GM23338 (cell line): ENCODE measurements around the gene KRT222. TPM values are rescaled to one million over a fixed set of nuclear protein-coding genes. Genes with fewer than 3 reads are reported as not detected.

Source experiments
- ATAC-seq: fragments of 200-7000 bp; cut with Tn5 transposase; 3 replicates; pipeline ENCODE4 v1.9.1; 2020
- DNase-seq: peaks from one replicate; pipeline ENCODE4 v3.0.0-alpha.2; 2015; ENCODE audit warnings: low spot score
- H2AFZ ChIP-seq: fragments of 200-600 bp; sonication (generic); 2 replicates; pipeline ENCODE4 v1.8.0; 2016; ENCODE audit warnings: antibody characterized with exemption, mild to moderate bottlenecking, moderate library complexity
- H3F3A ChIP-seq: fragments of 200-600 bp; sonication (generic); replicated peaks from 2 replicates; pipeline ENCODE4 v1.8.0; 2017; ENCODE audit warnings: antibody characterized with exemption, mixed run types, low read depth
- H3K27ac ChIP-seq: fragments of 200-600 bp; sonication (generic); 2 replicates; pipeline ENCODE4 v1.6.1; 2016; ENCODE audit warnings: low read depth
- H3K27me3 ChIP-seq: fragments of 200-600 bp; sonication (generic); 2 replicates; pipeline ENCODE4 v1.8.0; 2016; ENCODE audit warnings: mild to moderate bottlenecking, mixed run types, moderate library complexity; ENCODE audit not compliant: insufficient read depth
- H3K36me3 ChIP-seq: fragments of 200-600 bp; sonication (generic); 2 replicates; pipeline ENCODE4 v1.8.0; 2016; ENCODE audit warnings: mild to moderate bottlenecking; ENCODE audit not compliant: insufficient read depth
- H3K4me1 ChIP-seq: fragments of 200-600 bp; sonication (generic); 2 replicates; pipeline ENCODE4 v1.8.0; 2016; ENCODE audit warnings: mild to moderate bottlenecking, moderate library complexity; ENCODE audit not compliant: insufficient read depth
- H3K4me2 ChIP-seq: fragments of 200-600 bp; sonication (generic); 2 replicates; pipeline ENCODE4 v1.7.1; 2017; ENCODE audit warnings: mixed run types
- H3K4me3 ChIP-seq: fragments of 200-600 bp; sonication (generic); 2 replicates; pipeline ENCODE4 v1.6.1; 2016; ENCODE audit warnings: mixed run types
- H3K79me2 ChIP-seq: fragments of 200-600 bp; sonication (generic); replicated peaks from 2 replicates; pipeline ENCODE4 v1.8.0; 2017; ENCODE audit warnings: mild to moderate bottlenecking; ENCODE audit not compliant: insufficient read depth
- H3K9me2 ChIP-seq: fragments of 200-600 bp; sonication (generic); 2 replicates; pipeline ENCODE4 v1.8.0; 2017; ENCODE audit not compliant: insufficient read depth
- H4K20me1 ChIP-seq: fragments of 200-600 bp; sonication (generic); replicated peaks from 2 replicates; pipeline ENCODE4 v1.8.0; 2017; ENCODE audit warnings: mild to moderate bottlenecking; ENCODE audit not compliant: insufficient read depth
- H3K27ac Mint-ChIP-seq: 2 replicates; pipeline ENCODE4 v1.8.0; 2020; ENCODE audit warnings: inconsistent platforms, mild to moderate bottlenecking, moderate library complexity, mixed read lengths
- H3K27me3 Mint-ChIP-seq: 3 replicates; pipeline ENCODE4 v1.8.0; 2022; ENCODE audit warnings: low read depth, mild to moderate bottlenecking, moderate library complexity, mixed read lengths, inconsistent platforms; ENCODE audit not compliant: insufficient read depth, poor library complexity
- H3K36me3 Mint-ChIP-seq: 3 replicates; pipeline ENCODE4 v1.8.0; 2021; ENCODE audit warnings: low read depth, mild to moderate bottlenecking, inconsistent platforms, moderate library complexity, mixed read lengths
- H3K4me1 Mint-ChIP-seq: 3 replicates; pipeline ENCODE4 v1.8.0; 2020; ENCODE audit warnings: mild to moderate bottlenecking, inconsistent platforms, mixed read lengths
- H3K4me3 Mint-ChIP-seq: 3 replicates; pipeline ENCODE4 v1.8.0; 2021; ENCODE audit warnings: moderate library complexity, mild to moderate bottlenecking, inconsistent platforms, mixed read lengths
- H3K9me3 Mint-ChIP-seq: 3 replicates; pipeline ENCODE4 v1.8.0; 2020; ENCODE audit warnings: moderate library complexity, mild to moderate bottlenecking, inconsistent platforms, mixed read lengths
- CREB1 ChIP-seq: fragments of 250-450 bp; sonication (Bioruptor Pico); IDR thresholded peaks from 2 replicates; pipeline ENCODE4 v1.5.0; 2020; ENCODE audit warnings: low read depth, mild to moderate bottlenecking, moderate library complexity
- CTCF ChIP-seq, 2 experiments: fragments of 200-600 bp in 1 of 2; sonication (generic) in 1 of 2; conservative IDR thresholded peaks; 2 replicates each; pipeline versions ENCODE4 v1.5.1 to v1.6.1; 2016 to 2017; ENCODE audit warnings: antibody characterized with exemption in 2 of 2, low read depth in 2 of 2, mild to moderate bottlenecking in 2 of 2, moderate library complexity in 1 of 2
- ETS1 ChIP-seq: IDR thresholded peaks from 2 replicates; pipeline ENCODE4 v1.6.1; 2016; ENCODE audit warnings: antibody characterized with exemption
- EZH2 ChIP-seq: fragments of 200-600 bp; sonication (generic); IDR thresholded peaks from one replicate; pipeline ENCODE4 v1.8.0; 2017; ENCODE audit warnings: antibody characterized with exemption, mild to moderate bottlenecking, low read depth; ENCODE audit not compliant: unreplicated experiment
- EZH2phosphoT487 ChIP-seq: fragments of 200-600 bp; sonication (generic); IDR thresholded peaks from one replicate; pipeline ENCODE4 v1.8.1; 2018; ENCODE audit warnings: antibody characterized with exemption; ENCODE audit not compliant: unreplicated experiment
- NANOG ChIP-seq: IDR thresholded peaks from 2 replicates; pipeline ENCODE4 v1.6.1; 2016; ENCODE audit warnings: antibody characterized with exemption, borderline replicate concordance
- REST ChIP-seq: IDR thresholded peaks from one replicate; pipeline ENCODE4 v1.6.1; 2018; ENCODE audit warnings: antibody characterized with exemption; ENCODE audit not compliant: unreplicated experiment
- STAT1 ChIP-seq: IDR thresholded peaks from one replicate; pipeline ENCODE4 v1.6.1; 2016; ENCODE audit warnings: antibody characterized with exemption; ENCODE audit not compliant: unreplicated experiment
- ZNF331 ChIP-seq: fragments of 250-450 bp; sonication (Bioruptor Pico); IDR thresholded peaks from 2 replicates; pipeline ENCODE4 v1.5.0; 2020; ENCODE audit warnings: low read depth, mild to moderate bottlenecking, moderate library complexity
- polyA plus RNA-seq: library from polyadenylated mRNA; unstranded; fragments of >200 nt; fragmentation: Nextera tagmentation; extraction: Ambion mirVana; gene quantifications from 2 replicates; pipeline ENCODE4 v1.2.1, GENCODE V29; 2016
- total RNA-seq: library from RNA; depleted of rRNA; stranded (reverse); fragments of >200 nt; shearing (Covaris generic); gene quantifications from 2 replicates; pipeline ENCODE4 v1.2.3, GENCODE V29; 2014

KRT222 gene
- total and polyA plus RNA-seq, 2 experiments from 2014 or later: not detected

GRCh38 chr17:40680998-40681397 is 16.0 kb upstream of the KRT222 start (continued):
- TF ChIP-seq NANOG (no peak), ETS1 (no peak), ZNF331 (CRISPR knock-in tag) (no peak), EZH2 (no peak), EZH2phosphoT487 (no peak)

GRCh38 chr17:40679523-40679907 is 14.5 kb upstream of the KRT222 start:
- Histone ChIP-seq H3K27me3 (no peaks in the 10 kb centered on the region), H3K36me3 (no peaks in the 10 kb centered on the region), H3K4me2 (no peak overlapping the region), H3K27ac (no peak overlapping the region), H4K20me1 (no peaks in the 10 kb centered on the region), H3K9me2 (no peaks in the 10 kb centered on the region), H2AFZ (no peak overlapping the region), H3K79me2 (no peaks in the 10 kb centered on the region), H3F3A (no peaks in the 10 kb centered on the region), H3K4me1 (no peaks in the 10 kb centered on the region), H3K4me3 (no peak overlapping the region)
- no peaks in the 10 kb centered on the region for H3K36me3 Mint-ChIP-seq
- ATAC-seq (no peak), DNase-seq (no peak)
- H3K27ac Mint-ChIP-seq: no peak overlapping the region
- TF ChIP-seq EZH2phosphoT487 (no peak), NANOG (no peak), CTCF (conservative IDR thresholded peaks at IDR 0.05; ENCODE audit: low read depth in 2 of 2) (no peak), ZNF331 (CRISPR knock-in tag) (no peak), ETS1 (no peak), STAT1 (no peak)
- no peak overlapping the region for H3K4me3 Mint-ChIP-seq
- H3K27me3 Mint-ChIP-seq: peaks cover 2% of the 10 kb centered on the region
- H3K9me3 Mint-ChIP-seq: no peaks in the 10 kb centered on the region
- no peaks in the 10 kb centered on the region for H3K4me1 Mint-ChIP-seq

- Histone ChIP-seq H3K4me1 (no peaks in the 10 kb centered on the region), H3K4me3 (no peak overlapping the region), H3F3A (no peaks in the 10 kb centered on the region), H3K27ac (no peak overlapping the region), H3K4me2 (no peak overlapping the region), H3K27me3 (no peaks in the 10 kb centered on the region), H3K9me2 (no peaks in the 10 kb centered on the region), H3K79me2 (no peaks in the 10 kb centered on the region), H3K36me3 (no peaks in the 10 kb centered on the region), H2AFZ (no peak overlapping the region), H4K20me1 (no peaks in the 10 kb centered on the region)
- no peak overlapping the region for H3K4me3 Mint-ChIP-seq
- no peak overlapping the region; the same call in 1 of the 2 replicates for H3K27ac Mint-ChIP-seq
- ATAC-seq (no peak), DNase-seq (no peak)
- no peaks in the 10 kb centered on the region for H3K4me1 Mint-ChIP-seq
- no peaks in the 10 kb centered on the region for H3K36me3 Mint-ChIP-seq
- no peaks in the 10 kb centered on the region for H3K9me3 Mint-ChIP-seq
- peaks cover 2% of the 10 kb centered on the region for H3K27me3 Mint-ChIP-seq
- no peak for TF ChIP-seq CTCF (conservative IDR thresholded peaks at IDR 0.05; ENCODE audit: low read depth in 2 of 2)
- no peak for TF ChIP-seq EZH2
- TF ChIP-seq ETS1: no peak
- no peak for TF ChIP-seq CREB1 (CRISPR knock-in tag)
- TF ChIP-seq EZH2phosphoT487: no peak
- TF ChIP-seq REST: no peak
- TF ChIP-seq NANOG: no peak
These were observed 14.0 kb upstream of the KRT222 start for GRCh38 chr17:40678902-40679522.
